GM10248 (cell line): Measurements from ENCODE around the gene SLC17A7.
A peak's percentile ranks its signal among the peaks of the same experiment; 100 is the strongest.
"Not testable (repeated sequence)": the region's sequence is repeated elsewhere in the genome, so short reads cannot be mapped to it uniquely, and the experiment has no call there.

Source experiments
- CTCF ChIA-PET: fragments of 300-600 bp; sonication (Branson Sonifier 250); formaldehyde crosslinking; extraction: SDS; loops from one replicate; lab custom pipeline; 2021; ENCODE audit warnings: antibody characterized with exemption; lab: Yijun Ruan, JAX
- POLR2A ChIA-PET: fragments of 350-650 bp; sonication (Branson Sonifier 250); formaldehyde crosslinking; extraction: SDS; loops from one replicate; lab custom pipeline; 2020; ENCODE audit warnings: antibody characterized with exemption; lab: Yijun Ruan, JAX
- DNase-seq: peaks from one replicate; pipeline ENCODE4 v3.0.0; 2012; ENCODE audit errors: extremely low spot score
- CTCF ChIP-seq: IDR thresholded peaks from 2 replicates; pipeline ENCODE4 v1.5.1; 2012; ENCODE audit warnings: mild to moderate bottlenecking, low read depth; ENCODE audit errors: extremely low read depth, missing control alignments, control extremely low read depth

SLC17A7 gene

GRCh38 chr19:49475995-49476880, 34.9 kb upstream of the SLC17A7 start:
- peak; percentile 33 for TF ChIP-seq CTCF
- ChIA-PET POLR2A (interaction anchor here (0.6 to 1.2 kb wide), 5 partner anchors 16 to 203 kb away, joined by 3 to 4 read pairs (median 4); partner anchors contain the start of gene ALDH16A1), CTCF (interaction anchor here (0.7 to 2.3 kb wide), 9 partner anchors 13 to 250 kb away, joined by 3 to 8 read pairs (median 4); partner anchors contain the start of gene PIH1D1)
- peak; percentile 55 for DNase-seq

- DNase-seq, result peak; percentile 19
- ChIA-PET POLR2A (interaction anchor here (0.6 to 1.0 kb wide), 2 partner anchors 19 to 118 kb away, joined by 4 read pairs; no protein-coding TSS in a partner anchor), CTCF (interaction anchor here (0.7 to 2.3 kb wide), 8 partner anchors 17 to 249 kb away, joined by 3 to 8 read pairs (median 4); partner anchors contain the start of gene PIH1D1)
- TF ChIP-seq CTCF, result no peak
These were observed 34.0 kb upstream of the SLC17A7 start for GRCh38 chr19:49475191-49475917.

- TF ChIP-seq CTCF, result no peak
- ChIA-PET POLR2A (no interaction called here), CTCF (interaction anchor here (1.1 to 2.3 kb wide), 4 partner anchors 16 to 249 kb away, joined by 3 to 8 read pairs (median 6); no protein-coding TSS in a partner anchor)
- DNase-seq, result peak; percentile 21
These were observed 33.2 kb upstream of the SLC17A7 start for GRCh38 chr19:49474542-49474924.

GRCh38 chr19:49473868-49474541, 32.7 kb upstream of the SLC17A7 start, which contains the start of gene FLT3LG:
FLT3LG (plus strand) TSS chr19:49474215; CDS start chr19:49474640, 425 bp downstream.
- peak; percentile 92 for DNase-seq
- POLR2A ChIA-PET, result interaction anchor here (0.5 to 1.0 kb wide), 2 partner anchors 21 to 89 kb away, joined by 3 read pairs; partner anchors contain the start of gene ALDH16A1
- CTCF ChIA-PET, result interaction anchor here (0.7 to 5.6 kb wide), 35 partner anchors 9 to 247 kb away, joined by 3 to 72 read pairs (median 3); partner anchors contain the start of genes ALDH16A1, PIH1D1, PRMT1 and RPS11
- TF ChIP-seq CTCF, result peak; percentile 94

GRCh38 chr19:49473501-49473867, 32.2 kb upstream of the SLC17A7 start:
- POLR2A ChIA-PET, result interaction anchor here (0.5 to 1.0 kb wide), 2 partner anchors 20 to 90 kb away, joined by 3 read pairs; partner anchors contain the start of gene ALDH16A1
- CTCF ChIA-PET, result interaction anchor here (0.7 to 5.6 kb wide), 35 partner anchors 9 to 247 kb away, joined by 3 to 72 read pairs (median 3); partner anchors contain the start of genes ALDH16A1, PIH1D1, PRMT1 and RPS11
- DNase-seq, result not testable (repeated sequence)

GRCh38 chr19:49472936-49473335, 31.6 kb upstream of the SLC17A7 start:
- DNase-seq, result no peak
- CTCF ChIA-PET, result interaction anchor here (0.7 to 5.6 kb wide), 23 partner anchors 10 to 208 kb away, joined by 3 to 72 read pairs (median 4); partner anchors contain the start of genes ALDH16A1, PIH1D1, PRMT1 and RPS11
- no peak for TF ChIP-seq CTCF
- POLR2A ChIA-PET, result no interaction called here
